ENCODE data around the gene OR2S2. TPM values are rescaled to one million over a fixed set of nuclear protein-coding genes. Genes with fewer than 3 reads are reported as not detected.
A peak's percentile ranks its signal among the peaks of the same experiment; 100 is the strongest.
"Not testable (repeated sequence)": the region's sequence is repeated elsewhere in the genome, so short reads cannot be mapped to it uniquely, and the experiment has no call there.

Gene OR2S2
- total RNA-seq, 1 experiment from 2014 or later: not detected

DNA sequence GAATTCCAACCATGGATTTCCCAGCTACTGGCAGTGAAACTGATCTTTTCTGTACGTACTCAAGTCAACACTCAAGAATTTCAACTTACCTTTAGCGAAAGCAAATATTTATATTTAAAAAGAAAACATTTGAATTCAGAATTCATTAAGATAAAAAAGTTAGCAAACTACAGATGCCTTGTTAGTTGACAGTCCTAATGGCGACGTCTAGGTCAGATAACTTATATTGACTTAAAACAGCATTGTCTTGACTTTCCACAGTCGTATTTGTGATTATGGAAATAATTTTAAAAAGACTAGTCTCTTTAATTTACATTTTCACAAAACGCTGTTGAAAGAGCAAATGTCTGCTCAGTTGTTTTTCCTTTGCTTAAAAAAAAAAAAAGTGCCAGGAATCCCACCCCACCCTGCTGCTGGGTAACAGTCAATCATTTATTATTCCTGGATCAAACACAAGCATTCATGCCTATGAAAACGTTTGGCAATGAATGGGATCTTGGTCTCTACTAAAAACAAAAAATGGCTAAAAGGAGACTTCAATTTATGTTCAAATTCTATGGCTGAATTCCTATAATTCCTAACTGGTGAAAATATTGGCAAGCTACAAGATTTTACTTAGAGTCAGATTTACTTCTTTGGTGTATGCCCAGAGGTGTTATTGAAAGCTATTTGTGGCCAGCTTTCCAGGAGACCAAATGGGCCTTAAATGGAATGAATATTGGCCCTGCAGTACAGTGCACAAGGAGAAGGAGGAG, 22.0 kb downstream of the OR2S2 start:
- Histone ChIP-seq H3K27ac (ENCODE audit: low read length) (no peak overlapping the region), H3K4me3 (ENCODE audit: low read length) (no peak overlapping the region), H3F3A (ENCODE audit: low read length, unreplicated experiment) (no peaks in the 10 kb centered on the region), H3K79me2 (ENCODE audit: low read length) (no peaks in the 10 kb centered on the region), H3K36me3 (ENCODE audit: low read depth, low read length) (no peaks in the 10 kb centered on the region), H3K9me3 (ENCODE audit: low read length) (no peaks in the 10 kb centered on the region), H3K4me1 (ENCODE audit: insufficient read depth, low read length) (no peaks in the 10 kb centered on the region), H2AFZ (ENCODE audit: low read length) (peak overlapping the region; percentile 42; the same call in 1 of the 2 replicates), H4K20me1 (ENCODE audit: low read length) (no peaks in the 10 kb centered on the region), H3K4me2 (ENCODE audit: low read length) (no peak overlapping the region), H3K9ac (ENCODE audit: low read length) (no peak overlapping the region), H3K27me3 (ENCODE audit: low read length) (no peaks in the 10 kb centered on the region), H3K9me2 (replicated peaks; ENCODE audit: low read length) (no peaks in the 10 kb centered on the region)
- POLR2A ChIA-PET (ENCODE audit: unreplicated experiment): no interaction called here
- CTCF ChIA-PET: no interaction called here
- DNase-seq: peak; percentile 11
- ATAC-seq: no peak
- intact Hi-C loops (cut with micrococcal nuclease): no loop called here
- TF ChIP-seq, protein P1, sequence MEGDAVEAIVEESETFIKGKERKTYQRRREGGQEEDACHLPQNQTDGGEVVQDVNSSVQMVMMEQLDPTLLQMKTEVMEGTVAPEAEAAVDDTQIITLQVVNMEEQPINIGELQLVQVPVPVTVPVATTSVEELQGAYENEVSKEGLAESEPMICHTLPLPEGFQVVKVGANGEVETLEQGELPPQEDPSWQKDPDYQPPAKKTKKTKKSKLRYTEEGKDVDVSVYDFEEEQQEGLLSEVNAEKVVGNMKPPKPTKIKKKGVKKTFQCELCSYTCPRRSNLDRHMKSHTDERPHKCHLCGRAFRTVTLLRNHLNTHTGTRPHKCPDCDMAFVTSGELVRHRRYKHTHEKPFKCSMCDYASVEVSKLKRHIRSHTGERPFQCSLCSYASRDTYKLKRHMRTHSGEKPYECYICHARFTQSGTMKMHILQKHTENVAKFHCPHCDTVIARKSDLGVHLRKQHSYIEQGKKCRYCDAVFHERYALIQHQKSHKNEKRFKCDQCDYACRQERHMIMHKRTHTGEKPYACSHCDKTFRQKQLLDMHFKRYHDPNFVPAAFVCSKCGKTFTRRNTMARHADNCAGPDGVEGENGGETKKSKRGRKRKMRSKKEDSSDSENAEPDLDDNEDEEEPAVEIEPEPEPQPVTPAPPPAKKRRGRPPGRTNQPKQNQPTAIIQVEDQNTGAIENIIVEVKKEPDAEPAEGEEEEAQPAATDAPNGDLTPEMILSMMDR (conservative IDR thresholded peaks at IDR 0.05; ENCODE audit: low read depth, low read length): no peak
- TF ChIP-seq EZH2 (IDR thresholded peaks at IDR 0.05; ENCODE audit: low read length, unreplicated experiment) (no peak), EZH2phosphoT487 (IDR thresholded peaks at IDR 0.05; ENCODE audit: borderline replicate concordance, low read length) (no peak)
- no TSS peak for BruUV-seq (replicated peaks)

GRCh38 chr9:35935261-35935660, 22.7 kb downstream of the OR2S2 start:
- CTCF ChIA-PET: no interaction called here
- H3K36me3 ChIP-seq (ENCODE audit: low read depth, low read length): no peaks in the 10 kb centered on the region
- no peak for DNase-seq

GRCh38 chr9:35934069-35934468, 23.9 kb downstream of the OR2S2 start:
- H3K4me3 ChIP-seq (ENCODE audit: low read length); H3K36me3 ChIP-seq (ENCODE audit: low read depth, low read length); H3K4me1 ChIP-seq (ENCODE audit: insufficient read depth, low read length); H3K9ac ChIP-seq (ENCODE audit: low read length); H3K27ac ChIP-seq (ENCODE audit: low read length); BruUV-seq (replicated peaks); H2AFZ ChIP-seq (ENCODE audit: low read length); H4K20me1 ChIP-seq (ENCODE audit: low read length); H3K9me2 ChIP-seq (replicated peaks; ENCODE audit: low read length); H3K27me3 ChIP-seq (ENCODE audit: low read length); ATAC-seq; DNase-seq; H3K79me2 ChIP-seq (ENCODE audit: low read length); POLR2A ChIA-PET (ENCODE audit: unreplicated experiment); H3K4me2 ChIP-seq (ENCODE audit: low read length); H3K9me3 ChIP-seq (ENCODE audit: low read length); intact Hi-C loops (cut with micrococcal nuclease); H3F3A ChIP-seq (ENCODE audit: low read length, unreplicated experiment); CTCF ChIA-PET: not testable (repeated sequence)

More at GRCh38 chr9:35935261-35935660, 22.7 kb downstream of the OR2S2 start:
- no peak overlapping the region for H3K4me3 ChIP-seq (ENCODE audit: low read length)
- H3K4me1 ChIP-seq (ENCODE audit: insufficient read depth, low read length): no peaks in the 10 kb centered on the region
- H3K9me2 ChIP-seq (replicated peaks; ENCODE audit: low read length): no peaks in the 10 kb centered on the region
- no TSS peak for BruUV-seq (replicated peaks)
- no peak overlapping the region for H2AFZ ChIP-seq (ENCODE audit: low read length)
- no peaks in the 10 kb centered on the region for H3K79me2 ChIP-seq (ENCODE audit: low read length)
- H3F3A ChIP-seq (ENCODE audit: low read length, unreplicated experiment): no peaks in the 10 kb centered on the region
- no peak for TF ChIP-seq EZH2phosphoT487 (IDR thresholded peaks at IDR 0.05; ENCODE audit: borderline replicate concordance, low read length)
- no peak for TF ChIP-seq EZH2 (IDR thresholded peaks at IDR 0.05; ENCODE audit: low read length, unreplicated experiment)
- TF ChIP-seq, protein P1 (conservative IDR thresholded peaks at IDR 0.05; ENCODE audit: low read depth, low read length): no peak
- ATAC-seq: no peak
- no peak overlapping the region for H3K9ac ChIP-seq (ENCODE audit: low read length)
- H3K9me3 ChIP-seq (ENCODE audit: low read length): no peaks in the 10 kb centered on the region
- no peak overlapping the region for H3K27ac ChIP-seq (ENCODE audit: low read length)
- POLR2A ChIA-PET (ENCODE audit: unreplicated experiment): no interaction called here
- H4K20me1 ChIP-seq (ENCODE audit: low read length): no peaks in the 10 kb centered on the region
- H3K4me2 ChIP-seq (ENCODE audit: low read length): no peak overlapping the region
- H3K27me3 ChIP-seq (ENCODE audit: low read length): no peaks in the 10 kb centered on the region
- intact Hi-C loops (cut with micrococcal nuclease): no loop called here
